OCI-LY7 (cell line): Measurements from ENCODE around the gene KIAA0513. TPM values are rescaled to one million over a fixed set of nuclear protein-coding genes. Genes with fewer than 3 reads are reported as not detected.

Experiments used
- BruUV-seq: library from RNA; stranded (reverse); fragments of 400-500 nt; replicated peaks from 2 replicates; lab custom pipeline; 2021; lab: Mats Ljungman, UMichigan
- CTCF ChIA-PET: fragments of 300-600 bp; sonication (Branson Sonifier 250); formaldehyde crosslinking; loops from one replicate; lab custom pipeline; 2022; ENCODE audit warnings: antibody characterized with exemption; ENCODE audit not compliant: unreplicated experiment; lab: Charles Lee
- POLR2A ChIA-PET: fragments of 300-600 bp; sonication (Branson Sonifier 250); formaldehyde crosslinking; loops from one replicate; lab custom pipeline; 2022; ENCODE audit warnings: antibody characterized with exemption; lab: Charles Lee
- DNase-seq: peaks from one replicate; pipeline ENCODE4 v3.0.0-alpha.2; 2015; ENCODE audit warnings: low spot score
- H2AFZ ChIP-seq: fragments of 200-600 bp; sonication (generic), shearing (Covaris generic); 2 replicates; pipeline ENCODE4 v1.6.1; 2014; ENCODE audit warnings: mild to moderate bottlenecking, antibody characterized with exemption, low read length, moderate library complexity
- H3K27ac ChIP-seq: fragments of 200-600 bp; sonication (generic); 2 replicates; pipeline ENCODE4 v1.5.1; 2014; ENCODE audit warnings: mixed run types, low read depth, mild to moderate bottlenecking, moderate library complexity, low read length, inconsistent platforms; ENCODE audit not compliant: poor library complexity, severe bottlenecking
- H3K36me3 ChIP-seq: fragments of 200-600 bp; sonication (generic); 2 replicates; pipeline ENCODE4 v1.6.1; 2014; ENCODE audit warnings: mild to moderate bottlenecking, antibody characterized with exemption, low read length, moderate library complexity, mixed read lengths; ENCODE audit not compliant: insufficient read depth
- H3K4me1 ChIP-seq: fragments of 200-600 bp; sonication (generic); 2 replicates; pipeline ENCODE4 v1.5.1; 2014; ENCODE audit warnings: mild to moderate bottlenecking, low read length; ENCODE audit not compliant: insufficient read depth, poor library complexity, severe bottlenecking
- H3K4me2 ChIP-seq: fragments of 200-600 bp; sonication (generic); 2 replicates; pipeline ENCODE4 v1.6.1; 2014; ENCODE audit warnings: mild to moderate bottlenecking, low read length
- H3K4me3 ChIP-seq: fragments of 200-600 bp; sonication (generic); 2 replicates; pipeline ENCODE4 v1.5.1; 2014; ENCODE audit warnings: mild to moderate bottlenecking, low read depth, low read length; ENCODE audit not compliant: poor library complexity, severe bottlenecking
- H3K79me2 ChIP-seq: fragments of 200-600 bp; sonication (generic); 2 replicates; pipeline ENCODE4 v1.6.1; 2016; ENCODE audit warnings: low read depth, mild to moderate bottlenecking, low read length, moderate library complexity, mixed read lengths; ENCODE audit not compliant: insufficient read depth
- H3K9me2 ChIP-seq: fragments of 200-600 bp; sonication (generic); 2 replicates; pipeline ENCODE4 v1.6.1; 2016; ENCODE audit warnings: mild to moderate bottlenecking, low read length, mixed read lengths; ENCODE audit not compliant: insufficient read depth
- H3K9me3 ChIP-seq: fragments of 200-600 bp; sonication (generic); 2 replicates; pipeline ENCODE4 v1.6.1; 2014; ENCODE audit warnings: mild to moderate bottlenecking, mixed run types, low read length, mixed read lengths
- H4K20me1 ChIP-seq: fragments of 200-600 bp; sonication (generic); 2 replicates; pipeline ENCODE4 v1.6.1; 2014; ENCODE audit warnings: mild to moderate bottlenecking, antibody characterized with exemption, low read length, moderate library complexity, mixed read lengths; ENCODE audit not compliant: insufficient read depth
- EZH2phosphoT487 ChIP-seq: fragments of 200-600 bp; sonication (generic); IDR thresholded peaks from 2 replicates; pipeline ENCODE4 v1.6.1; 2018; ENCODE audit warnings: low read depth, borderline replicate concordance, mild to moderate bottlenecking, mixed run types, antibody characterized with exemption, low read length, moderate library complexity, mixed read lengths
- intact Hi-C: fragments of 100-400 bp; cut with micrococcal nuclease; formaldehyde crosslinking; loops from one replicate; pipeline ENCODE4 v1.10.0; 2022; ENCODE audit not compliant: unreplicated experiment
- total RNA-seq, 2 experiments: library from RNA; depleted of rRNA in 1 of 2; stranded (reverse); fragments of >200 nt in 1 of 2; shearing (Covaris generic) in 1 of 2; gene quantifications; 2 replicates each; pipeline ENCODE4 v1.2.3, GENCODE V29; 2014 to 2022
- TF ChIP-seq, protein P1 (sequence below): fragments of 200-600 bp; sonication (generic); conservative IDR thresholded peaks from 2 replicates; pipeline ENCODE4 v1.5.1; 2014; ENCODE audit warnings: mild to moderate bottlenecking, antibody characterized with exemption, low read length, moderate library complexity, mixed read lengths

Gene KIAA0513
- total RNA-seq, 2 experiments from 2014 or later, result 0.88 to 4.8 TPM

DNA sequence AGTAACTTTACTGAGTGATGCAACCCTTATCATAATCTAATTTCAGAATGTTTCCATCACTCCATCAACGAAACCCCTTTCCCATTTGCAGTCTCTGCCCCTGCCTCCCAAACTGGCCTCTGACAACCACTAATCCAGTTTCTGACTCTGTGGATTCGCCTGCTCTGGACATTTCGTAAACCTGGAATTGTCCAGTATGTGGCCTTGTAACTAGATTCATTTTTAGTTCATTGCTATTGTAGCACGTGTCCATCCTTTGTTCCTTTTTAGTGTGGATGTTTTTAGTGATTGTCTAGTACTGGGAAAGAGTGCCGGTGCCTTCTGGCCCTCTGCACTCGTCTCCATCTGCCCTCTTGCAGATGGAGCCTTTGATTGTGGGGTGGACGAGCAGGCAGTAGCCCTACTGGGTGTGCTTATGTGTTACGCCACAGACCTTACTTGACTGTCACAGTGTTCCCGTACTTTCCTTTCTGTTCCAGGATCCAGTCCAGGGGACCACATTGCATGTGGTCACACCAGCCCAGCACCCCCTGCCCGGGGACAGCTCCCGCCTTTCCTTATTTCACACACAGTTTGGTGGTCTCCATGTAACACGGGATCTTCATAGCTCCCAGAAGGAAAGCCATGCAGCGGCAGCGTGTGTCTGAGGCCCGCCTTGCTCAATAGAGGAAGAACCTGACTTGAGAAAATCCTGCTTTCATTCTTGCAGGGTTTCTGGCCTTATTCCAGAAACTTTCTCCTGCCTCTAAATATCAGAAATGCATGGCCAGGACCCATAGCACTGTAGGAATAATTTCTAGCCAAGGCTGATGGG lies 8.8 kb downstream of the KIAA0513 start:
- Histone ChIP-seq H3K36me3 (no peaks in the 10 kb centered on the region), H3K9me3 (no peaks in the 10 kb centered on the region), H3K4me2 (no peak overlapping the region), H4K20me1 (no peaks in the 10 kb centered on the region), H2AFZ (no peak overlapping the region), H3K27ac (no peak overlapping the region), H3K4me3 (no peak overlapping the region), H3K79me2 (no peaks in the 10 kb centered on the region), H3K9me2 (no peaks in the 10 kb centered on the region), H3K4me1 (peaks cover 4% of the 10 kb centered on the region)
- no peak for DNase-seq
- POLR2A ChIA-PET, result no interaction called here
- no TSS peak for BruUV-seq
- TF ChIP-seq EZH2phosphoT487, result no peak
- TF ChIP-seq, protein P1, sequence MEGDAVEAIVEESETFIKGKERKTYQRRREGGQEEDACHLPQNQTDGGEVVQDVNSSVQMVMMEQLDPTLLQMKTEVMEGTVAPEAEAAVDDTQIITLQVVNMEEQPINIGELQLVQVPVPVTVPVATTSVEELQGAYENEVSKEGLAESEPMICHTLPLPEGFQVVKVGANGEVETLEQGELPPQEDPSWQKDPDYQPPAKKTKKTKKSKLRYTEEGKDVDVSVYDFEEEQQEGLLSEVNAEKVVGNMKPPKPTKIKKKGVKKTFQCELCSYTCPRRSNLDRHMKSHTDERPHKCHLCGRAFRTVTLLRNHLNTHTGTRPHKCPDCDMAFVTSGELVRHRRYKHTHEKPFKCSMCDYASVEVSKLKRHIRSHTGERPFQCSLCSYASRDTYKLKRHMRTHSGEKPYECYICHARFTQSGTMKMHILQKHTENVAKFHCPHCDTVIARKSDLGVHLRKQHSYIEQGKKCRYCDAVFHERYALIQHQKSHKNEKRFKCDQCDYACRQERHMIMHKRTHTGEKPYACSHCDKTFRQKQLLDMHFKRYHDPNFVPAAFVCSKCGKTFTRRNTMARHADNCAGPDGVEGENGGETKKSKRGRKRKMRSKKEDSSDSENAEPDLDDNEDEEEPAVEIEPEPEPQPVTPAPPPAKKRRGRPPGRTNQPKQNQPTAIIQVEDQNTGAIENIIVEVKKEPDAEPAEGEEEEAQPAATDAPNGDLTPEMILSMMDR, result no peak
- intact Hi-C loops, result no loop called here
- CTCF ChIA-PET, result no interaction called here

DNA sequence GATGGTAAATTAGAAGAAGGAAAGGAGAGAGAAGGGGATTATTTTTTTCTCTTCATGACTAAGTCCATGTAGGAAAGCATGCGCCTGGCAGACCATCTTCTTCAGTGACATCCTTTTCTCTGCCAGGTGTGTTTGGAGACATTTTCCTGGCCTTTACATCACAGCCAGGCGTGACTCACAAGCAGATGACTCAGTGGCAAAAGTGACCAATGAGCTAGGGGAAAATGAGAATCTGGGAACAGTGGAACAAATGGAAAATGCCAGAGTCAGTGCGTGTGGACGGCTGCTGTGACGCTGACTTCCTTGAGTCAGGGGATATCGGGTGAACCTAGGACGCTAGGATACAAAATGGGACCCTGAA lies 9.4 kb downstream of the KIAA0513 start:
- intact Hi-C loops, result no loop called here
- no peak overlapping the region for H3K27ac ChIP-seq
- POLR2A ChIA-PET, result no interaction called here
- no peaks in the 10 kb centered on the region for H4K20me1 ChIP-seq
- no TSS peak for BruUV-seq
- H3K9me2 ChIP-seq, result no peaks in the 10 kb centered on the region
- no peak for DNase-seq
- no peaks in the 10 kb centered on the region for H3K9me3 ChIP-seq
- H3K36me3 ChIP-seq, result no peaks in the 10 kb centered on the region
- no peak for TF ChIP-seq EZH2phosphoT487
- TF ChIP-seq, protein P1, result no peak
- CTCF ChIA-PET, result no interaction called here
- no peak overlapping the region for H2AFZ ChIP-seq
- peaks cover 4% of the 10 kb centered on the region for H3K4me1 ChIP-seq
- H3K79me2 ChIP-seq, result no peaks in the 10 kb centered on the region
- H3K4me2 ChIP-seq, result no peak overlapping the region
- H3K4me3 ChIP-seq, result no peak overlapping the region

DNA sequence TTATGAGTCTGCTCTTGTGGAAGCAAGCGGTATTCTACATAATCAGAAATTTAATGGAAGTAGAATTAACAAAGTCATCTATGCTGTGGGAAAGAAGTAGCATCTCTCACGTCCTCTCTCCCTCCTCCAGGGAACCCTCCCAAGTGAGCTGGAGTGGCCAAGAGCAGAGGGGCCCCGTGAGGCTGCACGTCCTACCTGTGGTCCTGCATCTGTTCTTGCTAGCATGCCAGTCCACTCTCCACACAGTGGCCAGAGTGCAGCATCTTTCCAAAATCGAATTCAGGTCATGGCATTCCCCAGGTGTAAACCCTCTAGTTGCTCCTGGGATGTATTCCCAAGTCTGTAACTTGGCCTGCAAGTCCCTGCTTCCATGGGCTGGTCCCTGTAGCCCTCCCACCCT lies 10.1 kb downstream of the KIAA0513 start:
- H3K4me2 ChIP-seq, result no peak overlapping the region
- BruUV-seq, result no TSS peak
- CTCF ChIA-PET, result no interaction called here
- no peaks in the 10 kb centered on the region for H3K9me3 ChIP-seq
- H4K20me1 ChIP-seq, result no peaks in the 10 kb centered on the region
- H3K4me1 ChIP-seq, result peaks cover 4% of the 10 kb centered on the region
- H3K9me2 ChIP-seq, result no peaks in the 10 kb centered on the region
- H3K4me3 ChIP-seq, result no peak overlapping the region
- H3K27ac ChIP-seq, result no peak overlapping the region
- no peak for DNase-seq
- no peaks in the 10 kb centered on the region for H3K79me2 ChIP-seq
- POLR2A ChIA-PET, result interaction anchor here (0.5 kb wide), 1 partner anchor 65 kb away, joined by 3 read pairs; no protein-coding TSS in a partner anchor
- intact Hi-C loops, result no loop called here
- H3K36me3 ChIP-seq, result no peaks in the 10 kb centered on the region
- TF ChIP-seq, protein P1, result no peak
- no peak for TF ChIP-seq EZH2phosphoT487
- no peak overlapping the region for H2AFZ ChIP-seq
